K562 (cell line): ENCODE results near the gene CTNS. TPM values are rescaled to one million over a fixed set of nuclear protein-coding genes. Genes with fewer than 3 reads are reported as not detected.

Experiments
- ARID3A ChIP-seq: IDR thresholded peaks from 2 replicates; pipeline ENCODE4 v1.6.1; 2012; ENCODE audit warnings: low read depth, low read length, improper control_type of control experiment, borderline replicate concordance
- BRF1 ChIP-seq: IDR thresholded peaks from 3 replicates; pipeline ENCODE4 v1.6.1; 2011; ENCODE audit warnings: borderline replicate concordance, mild to moderate bottlenecking; ENCODE audit not compliant: insufficient read length; ENCODE audit errors: extremely low read depth
- CLOCK ChIP-seq: fragments of 250-450 bp; sonication (Bioruptor Pico); IDR thresholded peaks from 2 replicates; pipeline ENCODE4 v1.4.0; 2020; ENCODE audit warnings: mild to moderate bottlenecking, moderate library complexity, borderline replicate concordance
- DLX4 ChIP-seq: fragments of 250-450 bp; sonication (Bioruptor Pico); IDR thresholded peaks from 2 replicates; pipeline ENCODE4 v1.6.1; 2021; ENCODE audit warnings: mild to moderate bottlenecking
- ESRRA ChIP-seq: fragments of 450-650 bp; IDR thresholded peaks from 2 replicates; pipeline ENCODE4 v1.6.1; 2014; ENCODE audit warnings: low read depth, mild to moderate bottlenecking, moderate library complexity, borderline replicate concordance
- HDAC8 ChIP-seq: fragments of 450-650 bp; IDR thresholded peaks from 2 replicates; pipeline ENCODE4 v1.6.1; 2016; ENCODE audit warnings: mild to moderate bottlenecking, missing genetic modification characterization, moderate library complexity, missing compliant biosample characterization
- LEF1 ChIP-seq: fragments of 450-650 bp; IDR thresholded peaks from 2 replicates; pipeline ENCODE4 v1.6.1; 2016; ENCODE audit warnings: mild to moderate bottlenecking
- MEIS2 ChIP-seq: fragments of 450-650 bp; IDR thresholded peaks from 2 replicates; pipeline ENCODE4 v1.6.1; 2014; ENCODE audit warnings: mild to moderate bottlenecking; ENCODE audit not compliant: partially characterized antibody
- NBN ChIP-seq: fragments of 450-650 bp; IDR thresholded peaks from 2 replicates; pipeline ENCODE4 v1.6.1; 2016; ENCODE audit warnings: low read depth, mild to moderate bottlenecking
- PHB2 ChIP-seq: fragments of 450-650 bp; IDR thresholded peaks from 2 replicates; pipeline ENCODE4 v1.6.1; 2017; ENCODE audit warnings: low read depth
- SMARCA4 ChIP-seq: fragments of 450-650 bp; IDR thresholded peaks from 2 replicates; pipeline ENCODE4 v1.6.1; 2016
- SMC3 ChIP-seq: conservative IDR thresholded peaks from 2 replicates; pipeline ENCODE4 v1.6.1; 2011; ENCODE audit warnings: low read depth, low read length, improper control_type of control experiment; ENCODE audit not compliant: insufficient read depth
- SRF ChIP-seq, 2 experiments: fragments of 250-450, 450-650 bp in 1 of 2; sonication (Bioruptor Pico) in 1 of 2; sonication (generic) in 1 of 2; formaldehyde crosslinking; IDR thresholded peaks; 2 replicates each; pipeline versions ENCODE4 v1.5.0 to v1.5.1; 2020 to 2022; ENCODE audit warnings: mild to moderate bottlenecking in 1 of 2, missing genetic modification reagents in 1 of 2
- TAF15 ChIP-seq: fragments of 200-400 bp; formaldehyde crosslinking; IDR thresholded peaks from 2 replicates; pipeline ENCODE4 v1.6.1; 2017; ENCODE audit warnings: mild to moderate bottlenecking, low read depth, low read length, moderate library complexity
- USF2 ChIP-seq: sonication (generic); formaldehyde crosslinking; IDR thresholded peaks from 2 replicates; pipeline ENCODE4 v1.5.0; 2020; ENCODE audit warnings: missing genetic modification reagents
- XRCC4 ChIP-seq: IDR thresholded peaks from one replicate; pipeline ENCODE4 v1.6.1; 2011; ENCODE audit not compliant: insufficient read depth, insufficient read length; ENCODE audit errors: extremely low read depth
- ZBTB12 ChIP-seq: fragments of 250-450 bp; sonication (Bioruptor Pico); IDR thresholded peaks from 2 replicates; pipeline ENCODE4 v1.4.0; 2020
- ZBTB8A ChIP-seq: fragments of 450-650 bp; IDR thresholded peaks from 2 replicates; pipeline ENCODE4 v1.6.1; 2018; ENCODE audit warnings: mild to moderate bottlenecking, moderate library complexity; ENCODE audit not compliant: partially characterized antibody
- ZFX ChIP-seq: sonication (generic); formaldehyde crosslinking; IDR thresholded peaks from 2 replicates; pipeline ENCODE4 v1.8.0; 2022; ENCODE audit warnings: mild to moderate bottlenecking, missing genetic modification reagents, moderate library complexity
- ZSCAN29 ChIP-seq: fragments of 450-650 bp; IDR thresholded peaks from 2 replicates; pipeline ENCODE4 v1.6.1; 2017
- ZZZ3 ChIP-seq: fragments of 450-650 bp; IDR thresholded peaks from 2 replicates; pipeline ENCODE4 v1.6.1; 2016; ENCODE audit warnings: antibody characterized with exemption, mild to moderate bottlenecking, moderate library complexity
- polyA plus RNA-seq, 8 experiments: library from polyadenylated mRNA; depleted of rRNA in 4 of 8; stranded (reverse) in 5 of 8; unstranded in 3 of 8; fragments of >200 nt; fragmentation: Nextera tagmentation in 2 of 8; fragmentation: Illumina TruSeq in 1 of 8; extraction: Ambion mirVana in 2 of 8; extraction: Trizol in 1 of 8; gene quantifications; 2 replicates each; pipeline versions ENCODE4 v1.2.1 to v1.2.3, GENCODE V29; 2011 to 2014; ENCODE audit warnings: inconsistent platforms in 1 of 8, missing spikeins in 1 of 8
- total RNA-seq, 7 experiments: library from RNA; depleted of rRNA in 6 of 7; stranded (reverse); fragments of >200 nt in 6 of 7; fragmentation: Illumina TruSeq in 2 of 7; extraction: Trizol in 2 of 7; gene quantifications; 2 replicates each; pipeline versions ENCODE4 v1.2.1 to v1.2.3, GENCODE V29; 2011 to 2021; ENCODE audit warnings: low replicate concordance in 1 of 7

CTNS gene
- total and polyA plus RNA-seq, 9 of the 15 experiments (the other 6 are each of a cell fraction or from before 2014, with no cell fraction given): 0.66 to 8.4 (median 4.9) TPM

- no peak for TF ChIP-seq CLOCK (CRISPR knock-in tag)
- peak; percentile 66 for TF ChIP-seq SMARCA4
- no peak for TF ChIP-seq PHB2
- TF ChIP-seq ESRRA: peak; percentile 67; the same call in 1 of the 2 replicates
- TF ChIP-seq ZZZ3: no peak
- no peak for TF ChIP-seq DLX4 (CRISPR knock-in tag)
- no peak for TF ChIP-seq BRF1
- no peak for TF ChIP-seq HDAC8 (tag)
- no peak for TF ChIP-seq ZBTB12 (CRISPR knock-in tag)
- no peak for TF ChIP-seq TAF15
- TF ChIP-seq ZSCAN29: no peak
- no peak for TF ChIP-seq ZFX (CRISPR knock-in tag)
- no peak for TF ChIP-seq SRF (CRISPR knock-in tag; IDR thresholded peaks at IDR 0.05)
- no peak for TF ChIP-seq XRCC4
- TF ChIP-seq ARID3A: peak; percentile 61; the same call in 1 of the 2 replicates
- peak; percentile 55 for TF ChIP-seq MEIS2
- TF ChIP-seq ZBTB8A: no peak
- no peak for TF ChIP-seq USF2 (CRISPR knock-in tag)
- TF ChIP-seq LEF1: peak; percentile 60; the same call in 1 of the 2 replicates
- TF ChIP-seq SMC3: no peak
- peak; percentile 87; the same call in 1 of the 2 replicates for TF ChIP-seq NBN
Observed at GRCh38 chr17:3639981-3640596, 3.5 kb downstream of the CTNS start (continued).
